ENCODE measurements around the gene TYW5.

- TF ChIP-seq, protein P1, sequence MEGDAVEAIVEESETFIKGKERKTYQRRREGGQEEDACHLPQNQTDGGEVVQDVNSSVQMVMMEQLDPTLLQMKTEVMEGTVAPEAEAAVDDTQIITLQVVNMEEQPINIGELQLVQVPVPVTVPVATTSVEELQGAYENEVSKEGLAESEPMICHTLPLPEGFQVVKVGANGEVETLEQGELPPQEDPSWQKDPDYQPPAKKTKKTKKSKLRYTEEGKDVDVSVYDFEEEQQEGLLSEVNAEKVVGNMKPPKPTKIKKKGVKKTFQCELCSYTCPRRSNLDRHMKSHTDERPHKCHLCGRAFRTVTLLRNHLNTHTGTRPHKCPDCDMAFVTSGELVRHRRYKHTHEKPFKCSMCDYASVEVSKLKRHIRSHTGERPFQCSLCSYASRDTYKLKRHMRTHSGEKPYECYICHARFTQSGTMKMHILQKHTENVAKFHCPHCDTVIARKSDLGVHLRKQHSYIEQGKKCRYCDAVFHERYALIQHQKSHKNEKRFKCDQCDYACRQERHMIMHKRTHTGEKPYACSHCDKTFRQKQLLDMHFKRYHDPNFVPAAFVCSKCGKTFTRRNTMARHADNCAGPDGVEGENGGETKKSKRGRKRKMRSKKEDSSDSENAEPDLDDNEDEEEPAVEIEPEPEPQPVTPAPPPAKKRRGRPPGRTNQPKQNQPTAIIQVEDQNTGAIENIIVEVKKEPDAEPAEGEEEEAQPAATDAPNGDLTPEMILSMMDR (IDR thresholded peaks at IDR 0.05): no peak
- TF ChIP-seq POLR2A (IDR thresholded peaks at IDR 0.05): no peak
Observed at GRCh38 chr2:199999166-199999565, 43.9 kb upstream of the TYW5 start.
